HG03139 (cell line): Measurements from ENCODE around the gene CCDC167.

Experiments used
- ATAC-seq: cut with Tn5 transposase; IDR thresholded peaks from one replicate; pipeline ENCODE4 v1.9.1; 2021; ENCODE audit not compliant: unreplicated experiment

CCDC167 gene

DNA sequence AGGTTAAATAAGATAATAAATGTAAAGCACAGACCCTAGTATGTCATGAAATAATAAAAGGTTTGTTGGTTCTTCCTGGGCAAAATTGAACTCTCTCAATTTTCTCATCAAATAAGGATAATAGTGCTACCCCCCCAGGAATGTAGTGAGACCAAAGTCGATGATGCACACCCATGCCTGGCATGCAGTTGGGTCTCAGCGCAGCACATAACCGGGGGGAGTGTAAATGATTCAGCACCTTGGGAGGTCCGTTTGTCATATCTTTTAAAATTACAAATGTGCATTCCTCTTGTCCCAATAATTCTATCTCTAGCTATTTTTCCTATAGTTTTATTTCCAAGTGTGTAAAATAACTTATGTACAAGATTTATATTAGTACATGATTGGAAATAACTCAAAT is 31.3 kb upstream of the CCDC167 start:
- no peak for ATAC-seq

DNA sequence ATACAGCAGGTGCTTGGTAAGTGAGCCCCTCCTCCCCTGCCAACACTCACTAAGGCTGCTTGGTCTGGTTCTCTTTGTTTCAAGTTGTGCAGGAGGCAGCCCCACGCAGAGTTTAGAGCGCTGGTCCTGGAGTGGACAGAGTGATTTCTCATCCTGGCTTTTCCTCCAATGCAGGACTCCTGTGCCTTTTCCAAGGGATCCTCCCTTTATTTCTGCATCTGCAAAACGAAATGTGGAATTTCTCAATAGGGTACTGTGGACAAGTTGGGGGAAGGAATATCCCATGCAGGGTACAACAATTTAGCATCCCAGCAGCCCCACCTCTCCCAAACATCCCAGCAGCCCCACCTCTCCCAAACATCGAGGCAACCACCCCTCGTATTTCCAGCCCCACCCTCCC is 30.6 kb upstream of the CCDC167 start:
- ATAC-seq: no peak

DNA sequence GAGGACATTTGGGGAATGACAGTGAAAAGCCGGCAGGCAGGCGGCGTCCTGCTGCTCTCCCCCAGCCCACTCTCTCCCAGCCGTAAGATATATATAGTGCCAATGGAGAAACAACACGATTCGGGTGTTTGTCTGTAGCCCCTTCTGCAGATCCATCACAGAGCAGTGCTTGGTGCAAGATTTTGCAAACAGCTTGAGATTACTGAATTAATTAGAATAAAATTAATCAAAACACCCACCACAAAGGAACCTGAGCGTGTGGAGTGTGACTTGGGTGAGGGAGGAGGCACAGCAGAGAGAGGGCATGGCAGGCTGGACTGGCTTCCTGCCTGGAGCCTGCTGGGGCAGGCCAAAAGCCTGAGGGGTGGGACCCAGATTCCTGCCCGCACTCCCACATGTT is 28.8 kb upstream of the CCDC167 start:
- no peak for ATAC-seq

DNA sequence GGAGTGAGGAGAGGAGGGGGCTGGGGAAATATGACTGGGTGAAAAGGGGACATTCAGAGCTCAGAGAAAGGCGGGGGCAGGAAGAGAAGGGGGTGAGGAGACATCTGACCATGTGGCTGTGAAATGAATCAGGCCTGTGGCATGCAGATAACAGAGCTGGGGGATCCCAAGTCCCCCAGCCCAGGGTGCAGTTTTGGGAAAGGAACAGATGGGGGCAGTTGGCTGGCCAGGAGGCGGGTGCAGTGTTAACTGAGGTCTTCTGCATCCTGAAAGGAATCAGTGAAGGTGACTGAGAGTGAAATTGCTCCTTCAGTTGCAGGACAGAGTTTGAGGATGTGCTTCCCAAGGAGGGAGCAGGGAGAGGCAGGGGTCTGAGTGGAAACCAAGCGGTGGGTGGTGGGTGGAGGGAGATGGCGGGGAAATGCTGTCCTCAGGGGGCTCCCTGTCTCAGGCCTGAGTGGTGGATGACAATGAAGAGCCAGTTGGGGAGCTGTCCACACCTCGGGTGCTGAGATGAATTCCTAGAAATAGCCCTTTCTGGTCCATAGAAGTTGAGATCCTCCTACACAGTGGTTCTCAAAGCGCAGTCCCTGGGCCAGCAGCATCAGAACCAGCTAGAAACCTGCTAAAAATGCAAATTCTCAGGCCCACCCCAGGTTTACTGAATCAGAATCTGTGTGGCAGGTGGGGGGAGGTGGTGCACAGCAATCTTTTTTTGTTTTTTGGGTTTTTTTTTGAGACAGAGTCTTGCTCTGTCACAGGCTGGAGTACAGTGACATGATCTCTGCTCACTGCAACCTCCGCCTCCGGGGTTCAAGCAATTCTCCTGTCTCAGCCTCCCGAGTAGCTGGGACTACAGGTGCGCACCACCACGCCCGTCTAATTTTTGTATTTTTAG is 26.0 kb upstream of the CCDC167 start:
- ATAC-seq: no peak

DNA sequence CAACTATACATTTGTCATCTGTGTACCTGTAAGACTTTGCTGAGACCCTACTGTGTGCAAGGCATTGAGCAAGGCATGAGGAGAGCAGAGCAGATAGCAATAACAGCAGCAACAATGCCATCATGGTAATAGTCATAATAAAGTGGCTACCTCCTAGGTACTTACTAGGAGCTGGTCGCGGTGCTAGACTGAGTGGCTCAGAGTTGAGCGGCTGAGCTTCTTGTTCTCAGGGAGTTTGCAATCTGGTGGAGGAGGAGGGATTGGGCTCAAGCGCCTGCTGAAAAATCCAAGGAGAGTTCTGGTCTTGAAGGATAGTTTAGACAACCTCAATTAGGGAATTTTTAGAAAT is 25.3 kb upstream of the CCDC167 start:
- ATAC-seq: no peak

DNA sequence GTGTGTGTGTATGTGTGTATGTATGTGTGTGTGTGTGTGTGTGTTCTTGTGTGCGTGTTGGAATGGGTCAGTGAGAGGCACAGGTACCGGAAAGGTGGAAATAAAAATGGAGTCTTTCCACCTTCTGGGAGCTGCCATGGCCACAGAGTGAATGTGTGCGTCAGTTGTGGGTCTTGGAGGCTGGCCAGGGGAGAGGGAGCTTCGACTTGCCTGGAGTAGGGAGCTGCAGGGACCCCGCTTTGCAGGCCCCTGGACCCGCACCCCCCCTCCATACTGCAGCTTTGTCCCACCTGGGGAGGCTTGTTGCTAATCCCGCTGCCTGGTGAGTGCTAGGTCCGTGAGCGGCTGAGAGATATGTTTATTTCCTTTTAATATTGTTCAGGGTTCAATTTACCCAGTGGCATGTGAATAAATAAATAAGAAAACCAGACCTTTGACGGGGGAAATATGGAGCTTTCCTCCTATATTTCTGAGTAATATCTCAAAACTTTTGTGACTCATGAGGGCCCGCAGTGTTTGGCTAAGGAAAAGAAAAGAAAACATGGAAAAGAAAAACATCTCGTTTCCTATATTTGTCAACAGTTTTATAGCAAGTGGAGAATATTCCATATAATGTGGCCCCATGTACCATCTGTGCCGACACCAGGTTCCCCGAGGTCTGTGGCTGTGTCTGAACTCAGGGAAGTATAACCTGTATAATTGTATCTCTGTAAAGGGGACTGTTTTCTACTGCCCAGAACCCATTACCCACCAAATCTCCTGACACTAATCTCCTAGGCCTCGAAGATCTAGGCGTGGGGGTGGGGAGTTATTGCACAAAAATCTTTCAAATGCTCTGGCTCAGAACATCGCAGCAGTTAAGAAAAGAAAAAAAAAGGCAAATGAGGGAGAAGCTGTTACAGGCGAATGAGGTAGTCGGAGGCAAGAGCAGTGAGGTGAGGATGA is 24.6 kb upstream of the CCDC167 start:
- no peak for ATAC-seq

DNA sequence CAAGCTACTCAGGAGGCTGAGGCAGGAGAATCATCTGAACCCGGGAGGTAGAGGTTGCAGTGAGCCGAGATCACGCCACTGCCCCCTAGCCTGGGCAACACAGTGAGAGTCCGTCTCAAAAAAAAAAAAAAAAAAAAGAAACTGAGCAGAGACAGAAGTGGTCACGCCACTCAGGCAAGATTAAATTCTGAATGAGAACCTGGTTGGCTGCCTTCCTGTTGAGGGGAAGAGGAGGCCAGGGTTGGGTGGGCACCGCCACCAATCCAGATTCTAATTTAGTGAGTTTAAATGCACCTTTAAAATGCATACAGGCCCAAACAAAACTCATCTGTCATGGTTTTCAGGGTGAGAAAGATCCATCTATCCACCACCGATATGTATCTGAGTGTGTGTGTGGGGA is 23.7 kb upstream of the CCDC167 start:
- ATAC-seq: no peak

DNA sequence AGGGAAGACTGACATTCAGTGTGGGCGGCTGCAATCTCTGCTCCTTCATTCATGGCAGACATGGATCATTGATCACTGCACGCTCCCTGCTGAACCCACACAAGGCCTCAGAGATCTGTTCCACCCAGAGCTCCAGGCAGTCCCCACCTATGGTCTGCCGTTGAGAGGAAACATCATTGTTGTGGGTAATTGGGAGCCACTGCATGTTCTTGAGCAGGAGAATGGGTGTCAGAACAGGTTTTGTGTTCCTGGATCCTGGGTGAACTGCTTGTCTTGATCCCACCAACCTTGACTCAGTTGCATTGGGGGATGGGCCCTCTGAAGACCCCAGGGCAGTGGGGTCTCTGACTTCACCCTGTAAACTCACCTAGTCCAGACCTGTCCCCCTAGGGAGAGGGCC is 23.1 kb upstream of the CCDC167 start:
- ATAC-seq: no peak

DNA sequence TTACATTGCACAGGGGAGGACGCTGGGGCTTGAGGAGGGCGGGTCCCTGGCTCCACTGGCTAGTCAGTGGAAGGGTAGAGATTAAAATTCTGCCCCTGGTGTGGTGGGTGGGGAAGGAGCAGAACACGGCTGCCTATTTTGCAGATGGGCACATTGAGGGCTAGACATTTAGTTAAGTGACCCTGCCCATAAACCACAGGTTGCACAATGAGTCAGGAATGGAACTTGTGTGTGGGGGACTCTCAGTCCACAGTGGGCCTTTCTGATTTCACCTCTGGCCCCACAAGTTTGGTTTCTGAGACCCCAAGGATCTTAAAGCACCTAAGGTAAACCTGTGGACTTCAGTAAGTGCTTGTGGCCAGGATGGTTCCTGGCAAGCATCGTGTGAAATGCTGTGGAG is 22.0 kb upstream of the CCDC167 start:
- no peak for ATAC-seq

DNA sequence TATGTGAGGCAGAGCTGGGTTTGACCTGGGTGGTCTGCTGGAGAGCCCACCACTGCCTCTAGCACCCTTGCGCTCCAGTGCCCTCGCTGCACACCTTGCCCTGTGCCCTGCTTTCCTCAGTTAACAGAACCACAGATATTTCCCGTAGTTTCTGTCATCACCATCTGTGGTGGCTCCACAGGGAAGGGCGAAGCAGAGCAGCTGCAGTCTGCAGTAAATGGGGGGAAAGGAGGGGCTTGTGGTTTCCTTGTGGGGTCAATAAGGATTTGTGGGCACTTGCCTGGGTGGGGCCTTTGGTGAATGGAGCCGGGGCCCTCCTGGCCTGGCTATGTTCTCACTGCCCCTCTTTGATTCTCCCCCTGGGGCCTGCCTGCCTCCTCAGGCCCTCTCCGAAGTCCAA is 21.2 kb upstream of the CCDC167 start:
- ATAC-seq: no peak

DNA sequence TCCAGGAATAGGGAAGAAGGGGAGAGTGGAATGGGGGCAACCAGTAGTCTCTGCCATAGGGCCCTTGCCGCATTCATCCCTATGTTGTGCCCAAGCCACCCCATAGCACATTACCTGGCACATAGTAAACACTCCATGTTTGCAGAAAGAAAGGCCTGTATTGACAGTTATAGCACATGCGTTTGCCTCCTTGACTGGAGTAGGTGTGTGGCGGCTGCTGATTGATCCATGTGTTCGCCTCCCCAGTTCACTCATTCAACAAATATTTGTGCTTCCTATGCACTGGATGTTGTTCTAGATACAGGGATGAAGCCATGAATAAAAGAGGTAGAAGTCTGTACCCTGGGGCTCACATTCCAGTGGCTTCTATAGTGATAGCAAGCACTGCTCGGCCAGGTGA is 19.8 kb upstream of the CCDC167 start:
- ATAC-seq: no peak

DNA sequence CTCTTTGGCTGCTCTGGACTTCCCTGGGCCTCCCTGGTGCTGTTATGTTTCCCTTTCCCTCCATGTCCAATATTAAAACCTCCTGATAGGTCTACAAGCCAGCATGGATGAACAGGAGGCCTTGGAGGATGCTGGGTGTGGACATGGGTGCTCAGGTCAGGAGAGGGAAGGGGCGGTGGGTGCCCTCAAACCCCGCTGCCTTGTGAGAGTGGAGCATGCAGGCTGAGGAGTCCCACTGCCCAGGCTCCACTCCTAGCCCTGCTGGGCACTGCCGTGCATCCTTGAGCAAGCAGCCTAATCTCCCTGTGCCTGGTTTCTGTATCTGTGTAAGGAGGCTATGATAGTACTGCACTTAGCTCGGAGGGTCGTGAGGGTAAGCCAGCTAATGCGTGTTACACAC is 18.4 kb upstream of the CCDC167 start:
- no peak for ATAC-seq

DNA sequence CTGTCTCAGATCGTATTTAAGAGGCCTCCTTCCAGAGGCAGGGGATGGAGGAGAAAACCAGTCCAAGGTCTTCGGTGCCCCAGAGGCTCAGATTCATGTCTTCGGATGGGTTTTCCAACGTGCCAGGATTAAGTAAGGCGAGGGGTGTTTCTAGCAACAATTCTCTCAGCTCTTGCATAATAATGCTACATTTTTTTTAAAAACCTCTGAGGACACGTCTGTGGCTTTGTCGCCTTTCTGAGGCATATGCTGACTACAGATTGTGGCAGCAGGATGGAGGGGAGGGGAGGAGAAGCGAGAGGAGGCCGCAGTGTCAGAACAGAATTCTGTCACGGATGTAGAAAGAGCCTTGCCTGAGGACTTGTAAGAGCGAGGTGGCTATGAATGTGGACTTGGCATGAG is 17.7 kb upstream of the CCDC167 start:
- no peak for ATAC-seq

DNA sequence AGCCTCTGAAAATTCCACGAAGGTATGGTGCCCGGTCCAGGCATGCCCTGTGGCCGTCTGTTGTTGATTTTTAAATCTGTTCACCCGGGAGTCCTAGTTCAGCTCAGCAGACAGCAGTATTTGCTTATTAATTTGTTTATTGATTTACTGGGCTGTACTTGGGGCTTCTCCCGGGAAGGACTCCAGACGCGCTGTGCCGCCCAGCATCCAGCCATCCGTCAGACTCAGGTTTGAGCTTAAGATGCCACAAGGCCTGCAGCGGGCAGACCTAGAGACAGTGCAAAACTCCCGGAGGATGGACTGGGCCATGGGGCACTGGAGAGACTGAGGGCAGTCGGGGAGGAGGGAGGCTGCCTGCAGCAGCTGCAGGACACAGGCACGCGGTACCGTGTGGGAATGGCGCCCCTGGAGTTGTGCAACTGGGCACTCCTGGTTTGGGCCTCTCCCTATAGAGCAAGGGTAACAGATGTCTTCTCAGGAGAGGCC is 17.3 kb upstream of the CCDC167 start:
- no peak for ATAC-seq

DNA sequence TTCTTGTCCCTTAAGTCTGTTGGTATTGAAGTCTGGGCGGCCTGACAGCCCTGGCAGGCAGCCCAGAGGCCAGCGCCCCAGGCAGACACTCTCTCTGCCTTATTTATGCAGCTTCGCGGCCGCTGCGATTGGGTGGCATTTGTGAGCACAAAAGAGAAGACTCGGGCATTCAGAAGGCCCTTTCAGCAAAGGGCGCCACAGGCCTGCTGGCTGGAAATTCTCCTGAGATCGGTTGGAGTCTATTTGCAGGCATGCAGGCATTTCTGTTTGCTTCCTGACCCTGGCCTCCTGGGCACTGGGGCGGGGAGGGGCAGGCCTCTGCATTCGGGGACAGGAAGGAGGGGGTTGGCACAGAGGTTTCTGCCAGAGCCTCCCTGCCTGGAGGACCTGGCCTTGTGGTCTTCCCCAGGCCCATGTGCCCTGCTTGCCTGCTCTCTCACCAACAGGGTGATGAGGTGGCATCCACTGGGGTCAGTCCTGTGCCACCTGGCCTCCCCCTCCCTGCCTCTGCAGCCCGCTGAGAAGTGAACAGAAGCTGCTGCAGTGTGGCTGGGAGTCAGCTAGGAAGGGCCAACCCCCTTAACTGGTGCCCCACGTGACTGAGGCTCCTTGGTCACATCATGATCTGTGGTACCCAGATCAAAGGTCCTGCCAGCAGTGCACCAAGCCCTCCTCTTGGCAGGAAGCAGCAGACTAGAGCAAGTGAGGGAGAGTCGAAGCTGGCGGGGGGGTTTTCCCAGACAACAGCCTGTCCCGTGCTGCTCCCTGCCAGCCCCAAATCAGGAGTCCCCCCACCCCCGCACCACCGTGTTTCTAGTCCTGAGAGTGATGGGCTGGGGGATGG is 16.6 kb upstream of the CCDC167 start:
- ATAC-seq: no peak

DNA sequence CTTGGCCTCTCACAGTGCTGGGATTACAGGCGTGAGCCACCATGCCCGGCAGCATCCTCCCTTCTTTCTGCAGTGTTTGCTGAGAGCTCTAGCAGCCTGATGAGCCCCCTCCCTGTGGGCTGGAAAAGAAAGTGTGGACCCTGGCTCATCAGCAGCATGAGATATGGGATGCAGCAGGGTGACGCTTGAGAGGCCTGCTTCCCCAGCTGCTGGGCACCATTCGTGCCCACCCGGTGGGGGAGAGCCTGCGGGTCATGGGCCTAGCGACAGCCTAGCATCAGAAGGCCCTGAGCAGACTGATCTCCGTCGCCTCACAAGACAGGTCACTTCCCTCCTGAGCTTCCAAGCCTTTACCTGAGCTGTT is 16.0 kb upstream of the CCDC167 start:
- ATAC-seq: no peak

DNA sequence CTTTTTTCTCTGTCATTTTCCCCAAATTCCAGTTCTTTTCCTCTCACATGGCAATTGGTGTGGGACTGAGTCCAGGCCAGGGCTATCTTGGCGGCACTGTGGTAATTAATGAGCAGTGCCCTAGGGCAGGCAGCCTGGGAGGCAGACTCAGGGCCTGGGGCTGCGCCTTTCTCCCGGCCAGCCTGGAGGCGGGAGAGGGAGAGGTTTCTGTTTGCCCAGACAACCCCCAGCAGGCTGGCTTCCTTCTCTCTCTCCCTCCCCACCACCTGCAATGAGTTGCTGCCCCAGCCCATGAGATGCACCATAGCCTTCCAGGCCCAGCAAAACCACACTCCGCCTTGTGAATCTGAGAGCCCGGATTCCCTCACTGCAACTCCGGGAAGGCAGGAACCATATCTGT is 15.1 kb upstream of the CCDC167 start:
- ATAC-seq: no peak

DNA sequence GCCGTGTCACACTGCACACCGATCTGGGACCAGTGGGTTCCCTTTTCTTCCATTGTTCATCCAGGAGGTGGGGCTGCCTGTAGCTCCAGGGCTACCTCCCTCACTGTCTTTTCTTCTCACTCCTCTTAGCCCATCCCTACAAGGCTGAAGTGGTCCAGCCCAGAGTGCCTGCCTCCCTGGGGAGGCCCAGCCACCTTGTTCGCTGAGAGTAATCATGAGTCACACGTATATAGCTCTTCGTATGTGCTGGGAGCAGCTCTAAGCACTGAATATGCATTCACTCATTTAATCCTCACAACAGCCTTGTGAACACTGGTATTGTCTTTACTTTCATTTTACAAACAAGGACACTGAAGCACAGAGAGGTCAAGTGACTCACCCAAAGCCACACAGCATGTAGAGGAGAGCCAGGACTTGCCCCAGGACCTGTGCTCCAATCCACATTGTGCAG is 14.7 kb upstream of the CCDC167 start:
- no peak for ATAC-seq

DNA sequence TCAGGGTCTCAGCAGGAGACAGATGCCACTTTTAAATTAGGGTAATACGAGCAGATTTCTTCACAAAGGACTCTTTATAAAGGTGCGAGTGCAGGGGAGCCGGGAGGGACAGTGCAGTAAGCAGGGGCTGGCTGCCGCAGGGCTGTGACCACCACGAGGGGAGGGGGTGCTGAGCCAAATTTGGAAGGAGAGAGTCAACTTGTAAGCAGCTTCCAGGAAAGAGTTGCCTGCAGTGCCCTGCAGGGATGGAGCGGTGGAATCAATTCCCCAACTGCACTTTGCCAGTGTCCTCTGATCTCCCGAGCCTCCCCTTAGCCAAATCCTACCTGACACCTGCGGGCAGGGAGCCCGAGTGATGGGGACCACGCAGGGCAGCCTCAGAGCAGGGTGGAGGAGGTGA is 13.9 kb upstream of the CCDC167 start:
- no peak for ATAC-seq

DNA sequence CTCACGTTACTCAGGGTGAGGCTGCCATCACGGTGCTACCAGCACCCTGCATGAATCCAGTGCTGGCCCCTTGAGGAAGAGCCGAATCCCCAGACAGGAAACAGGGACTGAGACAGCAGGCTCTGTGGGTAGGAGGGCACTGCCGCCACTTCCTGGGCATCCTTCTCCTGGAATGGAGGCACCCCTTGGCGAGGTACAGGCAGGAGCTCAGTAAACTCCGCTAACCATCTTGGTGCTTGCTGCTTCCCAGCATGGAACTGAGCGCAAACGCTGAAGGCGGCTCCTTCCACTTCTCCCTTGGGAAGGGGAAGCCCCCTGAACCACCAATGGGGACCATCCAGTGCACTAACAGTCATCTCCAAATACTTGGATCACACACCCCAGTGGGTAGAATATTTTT is 13.5 kb upstream of the CCDC167 start:
- ATAC-seq: no peak

DNA sequence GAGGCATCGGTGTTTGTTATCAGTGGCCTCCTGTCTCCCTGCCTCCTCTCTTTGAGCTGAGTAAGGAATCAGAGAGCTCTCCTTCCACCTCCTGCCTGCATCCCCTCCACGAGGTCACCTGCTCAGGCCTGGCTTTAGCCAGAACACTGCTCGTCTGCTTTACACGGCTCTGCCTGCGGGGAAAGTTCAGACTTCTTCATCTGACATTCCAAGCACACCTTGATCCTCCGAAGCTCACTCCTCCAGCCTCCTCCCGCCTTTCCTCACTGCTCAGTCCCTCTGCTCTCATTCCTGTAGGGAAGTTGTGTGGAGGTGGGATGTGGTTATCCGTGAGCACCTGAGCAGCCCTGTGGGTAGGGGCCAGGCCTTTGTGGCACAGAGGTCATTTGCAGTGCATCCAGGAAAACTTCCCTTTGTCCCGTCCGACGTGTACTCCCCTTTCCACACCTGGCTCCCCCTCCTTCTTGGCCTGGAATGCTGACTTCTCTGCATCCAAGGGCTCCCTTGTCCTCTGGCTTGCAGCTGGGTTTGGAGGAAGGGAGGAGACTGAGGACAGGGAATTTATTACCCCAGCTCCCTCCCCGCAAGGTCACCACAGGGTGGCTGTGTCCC is 12.8 kb upstream of the CCDC167 start:
- ATAC-seq: no peak
